ENCODE results near the gene PXYLP1. TPM values are rescaled to one million over a fixed set of nuclear protein-coding genes. Genes with fewer than 3 reads are reported as not detected.

The PXYLP1 gene
- total RNA-seq, 2 donors from 2014 or later: 12.0 to 15.3 TPM

DNA sequence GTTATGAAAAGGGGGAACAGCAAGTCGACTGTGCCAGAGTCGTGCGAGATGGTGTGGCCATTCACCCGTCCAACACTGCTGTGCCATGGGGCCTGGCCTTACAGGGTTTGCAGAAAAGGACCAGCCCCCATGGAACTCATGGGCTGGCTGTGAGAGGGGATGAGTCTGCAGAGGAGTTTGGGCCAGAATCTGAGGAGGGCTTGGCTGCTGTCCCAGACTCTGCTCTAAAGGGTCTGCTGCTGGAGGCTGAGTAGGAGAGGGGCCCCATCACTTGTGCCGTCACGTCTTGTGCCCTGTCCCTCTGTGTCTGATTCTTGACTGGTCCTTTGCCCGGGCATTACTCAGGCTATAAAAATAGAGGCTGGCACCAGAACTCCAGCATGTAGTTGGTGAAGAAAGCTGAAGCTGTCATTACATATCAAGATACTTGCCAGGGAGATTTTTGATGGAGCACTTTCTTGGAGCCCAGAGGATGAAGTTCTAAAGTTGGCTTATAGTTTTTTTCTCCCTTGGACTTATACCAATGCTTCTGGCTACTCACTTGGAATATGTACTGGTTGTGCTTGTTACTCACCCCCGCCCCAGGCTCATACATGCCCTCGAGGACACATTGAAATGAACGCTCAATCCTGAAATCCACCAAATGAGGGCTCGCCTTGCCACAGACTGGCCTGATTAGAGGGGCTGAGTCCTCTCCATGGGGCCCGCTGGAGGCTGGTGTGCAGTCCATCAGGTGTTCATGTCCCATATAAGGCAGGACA lies 10.2 kb downstream of the PXYLP1 start:
- H3K4me1 ChIP-seq (replicated peaks): no peaks in the 10 kb centered on the region
- no peak overlapping the region for H3K27ac ChIP-seq
- intact Hi-C loops (cut with DNase I): no loop called here
- 72% methylated on average over 12 of the region's 12 CpGs for WGBS
- TF ChIP-seq, protein P1, sequence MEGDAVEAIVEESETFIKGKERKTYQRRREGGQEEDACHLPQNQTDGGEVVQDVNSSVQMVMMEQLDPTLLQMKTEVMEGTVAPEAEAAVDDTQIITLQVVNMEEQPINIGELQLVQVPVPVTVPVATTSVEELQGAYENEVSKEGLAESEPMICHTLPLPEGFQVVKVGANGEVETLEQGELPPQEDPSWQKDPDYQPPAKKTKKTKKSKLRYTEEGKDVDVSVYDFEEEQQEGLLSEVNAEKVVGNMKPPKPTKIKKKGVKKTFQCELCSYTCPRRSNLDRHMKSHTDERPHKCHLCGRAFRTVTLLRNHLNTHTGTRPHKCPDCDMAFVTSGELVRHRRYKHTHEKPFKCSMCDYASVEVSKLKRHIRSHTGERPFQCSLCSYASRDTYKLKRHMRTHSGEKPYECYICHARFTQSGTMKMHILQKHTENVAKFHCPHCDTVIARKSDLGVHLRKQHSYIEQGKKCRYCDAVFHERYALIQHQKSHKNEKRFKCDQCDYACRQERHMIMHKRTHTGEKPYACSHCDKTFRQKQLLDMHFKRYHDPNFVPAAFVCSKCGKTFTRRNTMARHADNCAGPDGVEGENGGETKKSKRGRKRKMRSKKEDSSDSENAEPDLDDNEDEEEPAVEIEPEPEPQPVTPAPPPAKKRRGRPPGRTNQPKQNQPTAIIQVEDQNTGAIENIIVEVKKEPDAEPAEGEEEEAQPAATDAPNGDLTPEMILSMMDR (IDR thresholded peaks at IDR 0.05): no peak
- TF ChIP-seq POLR2A (IDR thresholded peaks at IDR 0.05) (no peak), POLR2AphosphoS5 (IDR thresholded peaks at IDR 0.05) (no peak)
- no peaks in the 10 kb centered on the region for H3K36me3 ChIP-seq
- no peaks in the 10 kb centered on the region for H3K9me3 ChIP-seq
- no peak for DNase-seq (ENCODE audit: low spot score)
- H3K4me3 ChIP-seq: no peak overlapping the region
- H3K27me3 ChIP-seq (replicated peaks; ENCODE audit: insufficient read depth): no peaks in the 10 kb centered on the region

DNA sequence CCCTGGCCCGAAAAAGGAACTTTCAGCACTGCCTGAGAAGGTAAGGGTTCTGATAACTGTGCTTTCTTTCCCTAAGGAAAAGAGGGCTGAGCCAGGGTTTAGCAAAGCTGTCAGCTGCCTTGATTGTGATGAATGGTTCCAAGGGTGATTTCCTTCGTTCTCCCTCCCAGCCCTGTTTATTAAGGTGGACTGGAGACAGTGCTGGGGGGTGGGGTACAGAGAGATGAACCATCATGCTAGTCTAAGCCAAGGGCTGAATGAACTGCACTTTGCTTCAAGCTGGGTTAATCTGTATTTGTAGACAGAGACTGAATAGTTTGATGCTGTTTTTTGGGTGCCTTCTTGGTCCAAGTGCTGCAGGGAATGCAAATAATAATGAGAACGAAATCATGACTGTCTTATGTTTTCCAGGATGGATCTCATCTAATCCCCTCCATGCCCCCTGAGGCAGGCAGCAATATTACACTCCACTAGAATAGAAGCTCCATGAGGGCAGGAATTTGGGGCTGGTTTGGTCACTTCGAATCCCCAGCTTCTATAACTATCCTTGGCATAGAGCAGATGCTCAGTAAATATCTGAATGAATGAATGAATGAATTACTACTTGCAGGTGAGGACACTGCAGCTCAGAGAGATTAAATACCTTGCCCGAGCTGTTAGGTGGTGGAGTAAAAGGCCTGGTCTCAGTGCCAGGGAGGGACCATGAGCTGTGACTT lies 10.9 kb downstream of the PXYLP1 start:
- no peak for TF ChIP-seq POLR2AphosphoS5 (IDR thresholded peaks at IDR 0.05)
- TF ChIP-seq, protein P1 (IDR thresholded peaks at IDR 0.05): no peak
- no peak for TF ChIP-seq POLR2A (IDR thresholded peaks at IDR 0.05)
- DNase-seq (ENCODE audit: low spot score): no peak
- H3K27me3 ChIP-seq (replicated peaks; ENCODE audit: insufficient read depth): no peaks in the 10 kb centered on the region
- H3K36me3 ChIP-seq: no peaks in the 10 kb centered on the region
- H3K4me3 ChIP-seq: no peak overlapping the region
- no peak overlapping the region for H3K27ac ChIP-seq
- intact Hi-C loops (cut with DNase I): no loop called here
- H3K9me3 ChIP-seq: no peaks in the 10 kb centered on the region
- no peaks in the 10 kb centered on the region for H3K4me1 ChIP-seq (replicated peaks)
- 83% methylated on average over 5 of the region's 5 CpGs for WGBS

DNA sequence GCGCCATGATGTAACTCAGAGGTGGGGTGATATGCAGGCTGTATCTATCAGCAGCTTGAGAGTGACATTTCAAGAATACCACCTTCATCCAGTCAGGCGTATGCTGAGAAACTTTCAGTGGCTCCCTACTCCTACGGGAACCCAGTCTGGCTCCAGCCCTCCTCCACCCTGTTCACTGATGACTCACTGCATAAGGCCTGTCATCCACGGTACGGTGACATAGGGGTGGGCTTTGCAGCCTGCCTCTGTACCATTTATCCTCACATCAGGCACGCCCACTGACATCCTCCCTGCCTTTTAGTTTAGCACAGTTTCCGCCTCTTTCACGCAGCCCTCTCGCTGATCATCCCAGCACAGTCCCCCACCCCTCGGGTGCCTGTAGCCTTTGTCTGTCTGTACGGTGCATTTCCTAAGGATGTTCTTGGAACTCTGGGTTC lies 11.7 kb downstream of the PXYLP1 start:
- intact Hi-C loops (cut with DNase I): no loop called here
- DNase-seq (ENCODE audit: low spot score): no peak
- no peaks in the 10 kb centered on the region for H3K9me3 ChIP-seq
- H3K27ac ChIP-seq: no peak overlapping the region
- TF ChIP-seq POLR2A (IDR thresholded peaks at IDR 0.05) (no peak), POLR2AphosphoS5 (IDR thresholded peaks at IDR 0.05) (no peak)
- TF ChIP-seq, protein P1 (IDR thresholded peaks at IDR 0.05): no peak
- no peaks in the 10 kb centered on the region for H3K27me3 ChIP-seq (replicated peaks; ENCODE audit: insufficient read depth)
- 80% methylated on average over 11 of the region's 11 CpGs for WGBS
- no peak overlapping the region for H3K4me3 ChIP-seq
- H3K4me1 ChIP-seq (replicated peaks): no peaks in the 10 kb centered on the region
- no peaks in the 10 kb centered on the region for H3K36me3 ChIP-seq

DNA sequence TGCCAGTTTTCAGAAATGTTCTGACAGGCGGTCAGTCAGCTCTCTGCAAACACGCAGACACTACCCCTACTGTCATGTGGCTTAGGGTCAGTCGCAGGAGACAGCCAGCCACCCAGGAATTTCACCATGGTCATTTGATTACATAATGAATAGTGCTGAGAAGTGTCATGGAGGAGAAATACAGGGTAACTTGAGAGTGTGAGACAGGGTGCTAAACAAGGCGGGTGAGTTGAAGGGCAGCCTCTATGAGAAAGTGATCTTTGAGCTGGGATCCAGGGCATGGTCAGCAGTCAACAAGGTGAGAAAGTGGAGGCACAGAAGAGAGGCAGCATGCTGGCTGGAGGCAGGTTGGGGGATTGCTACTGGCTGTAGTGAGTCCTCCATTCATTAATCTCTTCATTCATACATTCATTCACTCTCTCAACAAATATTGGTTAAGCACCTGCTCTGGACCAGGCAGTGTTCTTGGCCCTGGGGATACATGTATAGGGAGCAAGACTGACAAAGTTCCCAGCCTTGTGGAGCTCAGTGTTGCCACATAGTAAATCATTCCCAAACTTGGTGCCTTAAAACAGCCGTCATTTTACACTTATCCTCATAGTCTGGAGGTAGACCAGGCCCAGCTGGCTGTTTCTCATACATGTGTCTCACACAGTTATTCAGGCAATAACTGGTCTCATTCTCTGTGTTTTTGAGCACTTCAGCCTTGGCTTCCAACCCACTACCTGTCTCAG lies 14.8 kb downstream of the PXYLP1 start:
- H3K9me3 ChIP-seq: no peaks in the 10 kb centered on the region
- no peak overlapping the region for H3K27ac ChIP-seq
- no peaks in the 10 kb centered on the region for H3K27me3 ChIP-seq (replicated peaks; ENCODE audit: insufficient read depth)
- H3K36me3 ChIP-seq: no peaks in the 10 kb centered on the region
- WGBS: 96% methylated on average over 5 of the region's 5 CpGs
- TF ChIP-seq, protein P1 (IDR thresholded peaks at IDR 0.05): no peak
- TF ChIP-seq POLR2AphosphoS5 (IDR thresholded peaks at IDR 0.05) (no peak), POLR2A (IDR thresholded peaks at IDR 0.05) (no peak)
- H3K4me3 ChIP-seq: no peak overlapping the region
- no peaks in the 10 kb centered on the region for H3K4me1 ChIP-seq (replicated peaks)
- no peak for DNase-seq (ENCODE audit: low spot score)
- intact Hi-C loops (cut with DNase I): no loop called here

Data from prostate gland (tissue), 2 donors.